Lower leg skin (tissue), 4 donors: ENCODE results near the gene COG2. TPM values are rescaled to one million over a fixed set of nuclear protein-coding genes. Genes with fewer than 3 reads are reported as not detected.
A peak's percentile ranks its signal among the peaks of the same experiment; 100 is the strongest.

Experiments used
- DNase-seq, 2 donors: peaks; one replicate each; pipeline ENCODE4 v3.0.0-alpha.2; 2019; ENCODE audit warnings: low spot score in 2 of 2
- H3K4me3 ChIP-seq: fragments of 200-600 bp; sonication (generic); 2 replicates; pipeline ENCODE4 v1.5.1; 2017; ENCODE audit warnings: mild to moderate bottlenecking, low read depth; ENCODE audit not compliant: poor library complexity, severe bottlenecking
- POLR2A ChIP-seq, 2 donors: fragments of 450-650 bp; IDR thresholded peaks; one replicate each; pipeline ENCODE4 v1.6.1; 2016 to 2017; ENCODE audit warnings: antibody characterized with exemption in 2 of 2, mild to moderate bottlenecking in 1 of 2, moderate library complexity in 1 of 2
- WGBS, 2 donors: methylation state at CpG; one replicate each; pipeline ENCODE4 v1.1.5; 2018; 5-methylcytosine and 5-hydroxymethylcytosine counted together
- intact Hi-C: fragments of 100-400 bp; cut with DNase I; formaldehyde crosslinking; loops from one replicate; pipeline ENCODE4 v1.15.0; 2023; ENCODE audit warnings: low total_unique reads
- total RNA-seq, 4 donors: library from RNA; depleted of rRNA; stranded (reverse); fragments of >200 nt; gene quantifications; one replicate each; pipeline ENCODE4 v1.1.0, GENCODE V29; 2016
- TF ChIP-seq, protein P1 (sequence below), 3 donors: fragments of 450-650 bp; IDR thresholded peaks; one replicate each; pipeline ENCODE4 v1.5.1; 2016; ENCODE audit warnings: antibody characterized with exemption in 3 of 3, mild to moderate bottlenecking in 3 of 3, moderate library complexity in 2 of 3

The COG2 gene, protein sequence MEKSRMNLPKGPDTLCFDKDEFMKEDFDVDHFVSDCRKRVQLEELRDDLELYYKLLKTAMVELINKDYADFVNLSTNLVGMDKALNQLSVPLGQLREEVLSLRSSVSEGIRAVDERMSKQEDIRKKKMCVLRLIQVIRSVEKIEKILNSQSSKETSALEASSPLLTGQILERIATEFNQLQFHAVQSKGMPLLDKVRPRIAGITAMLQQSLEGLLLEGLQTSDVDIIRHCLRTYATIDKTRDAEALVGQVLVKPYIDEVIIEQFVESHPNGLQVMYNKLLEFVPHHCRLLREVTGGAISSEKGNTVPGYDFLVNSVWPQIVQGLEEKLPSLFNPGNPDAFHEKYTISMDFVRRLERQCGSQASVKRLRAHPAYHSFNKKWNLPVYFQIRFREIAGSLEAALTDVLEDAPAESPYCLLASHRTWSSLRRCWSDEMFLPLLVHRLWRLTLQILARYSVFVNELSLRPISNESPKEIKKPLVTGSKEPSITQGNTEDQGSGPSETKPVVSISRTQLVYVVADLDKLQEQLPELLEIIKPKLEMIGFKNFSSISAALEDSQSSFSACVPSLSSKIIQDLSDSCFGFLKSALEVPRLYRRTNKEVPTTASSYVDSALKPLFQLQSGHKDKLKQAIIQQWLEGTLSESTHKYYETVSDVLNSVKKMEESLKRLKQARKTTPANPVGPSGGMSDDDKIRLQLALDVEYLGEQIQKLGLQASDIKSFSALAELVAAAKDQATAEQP
- total RNA-seq, result 10 to 100 TPM; 16.9 to 25.4 (median 23.1) TPM

DNA sequence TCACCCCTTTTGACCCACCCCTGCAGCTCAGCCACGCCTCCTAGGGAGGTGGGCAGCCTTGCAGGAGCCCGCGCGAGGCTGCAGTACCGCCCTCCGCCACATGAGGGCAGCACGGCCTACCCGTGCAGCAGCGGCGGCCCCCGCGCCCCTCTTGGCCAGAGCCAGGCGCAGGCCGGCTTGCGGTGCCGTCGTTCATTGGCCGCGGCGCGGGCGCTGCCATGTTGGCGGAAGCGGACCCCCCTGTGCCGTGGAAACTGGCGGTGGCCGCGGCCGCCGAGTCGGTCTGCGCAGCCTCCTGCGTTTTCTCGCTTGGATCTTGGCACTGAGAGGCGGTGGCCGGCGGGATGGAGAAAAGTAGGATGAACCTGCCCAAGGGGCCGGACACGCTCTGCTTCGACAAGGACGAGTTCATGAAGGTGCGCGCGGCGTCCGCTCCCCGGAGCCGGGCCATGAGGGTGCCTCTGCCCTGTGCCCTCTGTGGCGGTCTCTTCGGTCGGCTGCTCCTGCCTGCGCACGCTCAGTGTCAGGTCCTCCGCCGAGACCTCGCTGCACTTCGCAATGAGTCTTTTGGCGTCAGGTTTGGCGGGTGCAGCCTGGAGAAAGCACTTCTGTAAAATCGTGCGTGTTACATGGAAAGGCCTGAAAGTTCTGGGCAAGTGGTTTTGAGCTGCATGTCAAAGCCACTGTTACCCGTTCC lies at the start of gene COG2:
Gene COG2 (plus strand): TSS at position 219 of the 697 bp plus-strand sequence. CDS start 126 bp downstream, at position 345.
- intact Hi-C loops, result no loop called here
- WGBS, 2 donors, result 0 to 1% methylated on average over 39 to 47 of the region's 62 CpGs
- DNase-seq, result peak; percentile 87 to 98
- peak within 1 kb of the TSS; percentile 68 for H3K4me3 ChIP-seq
- TF ChIP-seq, protein P1, sequence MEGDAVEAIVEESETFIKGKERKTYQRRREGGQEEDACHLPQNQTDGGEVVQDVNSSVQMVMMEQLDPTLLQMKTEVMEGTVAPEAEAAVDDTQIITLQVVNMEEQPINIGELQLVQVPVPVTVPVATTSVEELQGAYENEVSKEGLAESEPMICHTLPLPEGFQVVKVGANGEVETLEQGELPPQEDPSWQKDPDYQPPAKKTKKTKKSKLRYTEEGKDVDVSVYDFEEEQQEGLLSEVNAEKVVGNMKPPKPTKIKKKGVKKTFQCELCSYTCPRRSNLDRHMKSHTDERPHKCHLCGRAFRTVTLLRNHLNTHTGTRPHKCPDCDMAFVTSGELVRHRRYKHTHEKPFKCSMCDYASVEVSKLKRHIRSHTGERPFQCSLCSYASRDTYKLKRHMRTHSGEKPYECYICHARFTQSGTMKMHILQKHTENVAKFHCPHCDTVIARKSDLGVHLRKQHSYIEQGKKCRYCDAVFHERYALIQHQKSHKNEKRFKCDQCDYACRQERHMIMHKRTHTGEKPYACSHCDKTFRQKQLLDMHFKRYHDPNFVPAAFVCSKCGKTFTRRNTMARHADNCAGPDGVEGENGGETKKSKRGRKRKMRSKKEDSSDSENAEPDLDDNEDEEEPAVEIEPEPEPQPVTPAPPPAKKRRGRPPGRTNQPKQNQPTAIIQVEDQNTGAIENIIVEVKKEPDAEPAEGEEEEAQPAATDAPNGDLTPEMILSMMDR (IDR thresholded peaks at IDR 0.05), result peak in 1 of 3 donors; percentile 81
- TF ChIP-seq POLR2A (IDR thresholded peaks at IDR 0.05), result no peak

DNA sequence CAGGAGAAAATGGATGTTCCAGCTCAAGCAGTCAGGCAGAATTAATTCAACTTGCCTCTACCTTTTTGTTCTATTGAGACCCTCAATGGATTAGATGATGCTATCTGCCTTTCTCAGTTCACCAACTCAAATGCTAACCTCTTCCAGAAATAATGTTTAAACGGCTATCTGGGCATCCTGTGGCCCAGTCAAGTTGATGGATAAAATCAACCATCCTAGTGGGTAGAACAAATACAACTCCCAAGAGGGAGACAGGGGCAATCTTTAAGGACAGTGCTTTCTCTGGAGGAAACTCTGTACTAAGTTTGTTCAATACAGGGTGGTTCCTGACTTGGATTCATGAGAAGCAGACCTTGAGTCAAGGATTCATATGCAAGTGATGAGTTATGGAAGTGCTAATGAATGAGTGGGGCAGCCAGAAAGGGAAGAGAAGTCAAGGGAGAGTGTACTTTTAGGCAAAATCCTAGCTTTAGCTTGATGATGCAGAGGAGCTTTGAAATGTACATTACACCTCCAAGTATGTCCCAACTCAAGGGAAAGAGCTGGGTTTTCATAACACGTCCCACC lies 49.4 kb upstream of the COG2 start:
- no peak for DNase-seq
- 61 to 78% methylated on average over 2 of the region's 2 CpGs for WGBS, 2 donors
- TF ChIP-seq, protein P1 (IDR thresholded peaks at IDR 0.05), result no peak
- H3K4me3 ChIP-seq, result no peak overlapping the region
- intact Hi-C loops, result no loop called here

DNA sequence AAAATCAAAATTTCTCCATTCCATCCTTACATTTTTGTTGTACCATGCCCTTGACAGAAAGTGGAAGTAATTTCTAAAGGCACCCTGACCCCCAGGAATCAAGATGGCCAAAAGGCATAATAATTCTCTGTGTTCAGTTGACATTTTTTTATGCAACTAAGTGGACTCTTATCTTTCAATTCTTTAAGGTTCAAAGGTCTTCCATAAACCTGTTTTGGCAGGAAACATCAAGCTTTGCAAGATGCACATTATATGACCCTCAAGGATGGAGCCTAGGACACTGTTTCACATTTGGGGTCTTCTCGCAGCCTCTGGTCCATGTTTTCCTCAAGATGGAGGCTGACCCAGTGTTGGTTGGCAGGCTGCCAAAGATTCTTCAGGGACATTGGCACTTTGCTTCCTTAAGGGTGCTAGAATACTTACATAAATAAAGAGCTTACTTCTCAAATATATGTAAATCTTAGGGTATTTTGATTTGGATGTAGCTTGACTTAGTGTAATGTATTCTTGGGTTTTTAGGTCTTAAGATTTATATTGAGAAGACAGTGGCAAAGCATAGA lies 48.0 kb upstream of the COG2 start:
- 81 to 89% methylated on average over 1 of the region's 1 CpG for WGBS, 2 donors
- intact Hi-C loops, result no loop called here
- TF ChIP-seq, protein P1 (IDR thresholded peaks at IDR 0.05), result no peak
- no peak for TF ChIP-seq POLR2A (IDR thresholded peaks at IDR 0.05)
- H3K4me3 ChIP-seq, result no peak overlapping the region
- no peak for DNase-seq

DNA sequence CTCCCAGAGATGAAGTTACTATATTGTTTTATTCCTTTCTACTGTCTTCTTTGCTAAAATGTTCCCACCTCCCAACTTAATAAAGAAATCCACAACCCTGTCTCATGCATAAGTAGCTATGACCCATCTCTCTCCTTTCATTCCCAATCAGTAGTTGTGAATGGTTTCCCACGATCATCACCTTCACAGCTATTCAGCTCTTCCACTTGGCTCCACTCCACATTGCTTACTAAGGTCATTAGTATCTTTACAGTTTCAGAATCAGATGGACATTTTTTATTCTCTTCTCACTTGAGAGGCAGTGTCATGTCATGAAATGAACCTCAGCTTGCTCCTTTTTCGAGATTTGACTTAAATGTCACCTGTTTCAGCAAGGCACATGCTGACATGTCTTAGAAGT lies 47.1 kb upstream of the COG2 start:
- TF ChIP-seq, protein P1 (IDR thresholded peaks at IDR 0.05), result no peak
- WGBS, 2 donors, result 70 to 82% methylated on average over 2 of the region's 2 CpGs

DNA sequence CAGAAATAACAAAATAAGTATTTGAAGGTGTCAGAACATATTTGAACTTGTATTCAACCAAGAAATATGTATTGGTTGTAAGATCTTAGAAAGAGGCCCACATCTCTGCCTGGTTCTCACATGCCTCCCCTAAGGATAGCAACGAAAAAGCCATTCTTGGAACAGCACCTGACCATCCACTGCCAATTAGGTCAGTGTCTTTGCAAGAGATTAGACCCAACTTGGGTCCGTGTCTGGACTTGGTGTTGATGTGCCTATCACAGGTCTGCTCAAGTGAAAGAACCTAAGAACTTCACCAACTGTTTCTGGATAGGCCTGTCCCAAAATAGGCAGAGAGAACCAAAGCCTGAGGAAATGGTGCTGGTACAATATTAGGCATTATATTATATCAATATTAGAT lies 46.0 kb upstream of the COG2 start:
- DNase-seq, result no peak
- TF ChIP-seq POLR2A (IDR thresholded peaks at IDR 0.05), result no peak
- TF ChIP-seq, protein P1 (IDR thresholded peaks at IDR 0.05), result no peak
- intact Hi-C loops, result no loop called here
- no peak overlapping the region for H3K4me3 ChIP-seq
- WGBS, 2 donors, result 59 to 68% methylated on average over 2 of the region's 2 CpGs

More for the DNA sequence above, 47.1 kb upstream of the COG2 start:
- no peak overlapping the region for H3K4me3 ChIP-seq
- intact Hi-C loops, result no loop called here
- no peak for DNase-seq
